Calu3 (cell line): ENCODE results near the gene HGS. TPM values are rescaled to one million over a fixed set of nuclear protein-coding genes. Genes with fewer than 3 reads are reported as not detected.

Experiments
- BruUV-seq: library from RNA; stranded (reverse); fragments of 400-500 nt; replicated peaks from 2 replicates; lab custom pipeline; 2021; lab: Mats Ljungman, UMichigan
- CTCF ChIA-PET: fragments of 300-600 bp; sonication (Branson Sonifier 250); formaldehyde crosslinking; loops from one replicate; lab custom pipeline; 2022; ENCODE audit warnings: antibody characterized with exemption; lab: Charles Lee
- DNase-seq: peaks from one replicate; pipeline ENCODE4 v3.0.0; 2022
- H3K27ac Mint-ChIP-seq: one replicate; pipeline ENCODE4 v1.8.0; 2022; ENCODE audit warnings: mixed read lengths; ENCODE audit not compliant: unreplicated experiment
- H3K27me3 Mint-ChIP-seq: one replicate; pipeline ENCODE4 v1.8.0; 2022; ENCODE audit warnings: mixed read lengths; ENCODE audit not compliant: unreplicated experiment
- H3K36me3 Mint-ChIP-seq: one replicate; pipeline ENCODE4 v1.8.0; 2022; ENCODE audit warnings: mild to moderate bottlenecking, moderate library complexity, mixed read lengths; ENCODE audit not compliant: insufficient read depth, unreplicated experiment
- H3K4me1 Mint-ChIP-seq: one replicate; pipeline ENCODE4 v1.8.0; 2022; ENCODE audit warnings: mild to moderate bottlenecking, low read depth, mixed read lengths; ENCODE audit not compliant: unreplicated experiment
- H3K4me3 Mint-ChIP-seq: one replicate; pipeline ENCODE4 v1.8.0; 2022; ENCODE audit warnings: mild to moderate bottlenecking, low read depth, moderate library complexity, mixed read lengths; ENCODE audit not compliant: unreplicated experiment
- H3K9me3 Mint-ChIP-seq: one replicate; pipeline ENCODE4 v1.8.0; 2022; ENCODE audit warnings: low read depth, mixed read lengths; ENCODE audit not compliant: unreplicated experiment
- intact Hi-C: fragments of 100-400 bp; cut with micrococcal nuclease; formaldehyde crosslinking; loops from one replicate; pipeline ENCODE4 v1.10.0; 2022; ENCODE audit not compliant: unreplicated experiment
- total RNA-seq: library from RNA; stranded (reverse); gene quantifications from 2 replicates; pipeline ENCODE4 v1.2.3, GENCODE V29; 2022
- TF ChIP-seq, protein P1 (sequence below): fragments of 200-600 bp; IDR thresholded peaks from one replicate; pipeline ENCODE4 v1.8.0; 2022; ENCODE audit warnings: antibody characterized with exemption; ENCODE audit not compliant: unreplicated experiment

HGS gene
- total RNA-seq, 1 experiment from 2014 or later: 160 TPM

DNA sequence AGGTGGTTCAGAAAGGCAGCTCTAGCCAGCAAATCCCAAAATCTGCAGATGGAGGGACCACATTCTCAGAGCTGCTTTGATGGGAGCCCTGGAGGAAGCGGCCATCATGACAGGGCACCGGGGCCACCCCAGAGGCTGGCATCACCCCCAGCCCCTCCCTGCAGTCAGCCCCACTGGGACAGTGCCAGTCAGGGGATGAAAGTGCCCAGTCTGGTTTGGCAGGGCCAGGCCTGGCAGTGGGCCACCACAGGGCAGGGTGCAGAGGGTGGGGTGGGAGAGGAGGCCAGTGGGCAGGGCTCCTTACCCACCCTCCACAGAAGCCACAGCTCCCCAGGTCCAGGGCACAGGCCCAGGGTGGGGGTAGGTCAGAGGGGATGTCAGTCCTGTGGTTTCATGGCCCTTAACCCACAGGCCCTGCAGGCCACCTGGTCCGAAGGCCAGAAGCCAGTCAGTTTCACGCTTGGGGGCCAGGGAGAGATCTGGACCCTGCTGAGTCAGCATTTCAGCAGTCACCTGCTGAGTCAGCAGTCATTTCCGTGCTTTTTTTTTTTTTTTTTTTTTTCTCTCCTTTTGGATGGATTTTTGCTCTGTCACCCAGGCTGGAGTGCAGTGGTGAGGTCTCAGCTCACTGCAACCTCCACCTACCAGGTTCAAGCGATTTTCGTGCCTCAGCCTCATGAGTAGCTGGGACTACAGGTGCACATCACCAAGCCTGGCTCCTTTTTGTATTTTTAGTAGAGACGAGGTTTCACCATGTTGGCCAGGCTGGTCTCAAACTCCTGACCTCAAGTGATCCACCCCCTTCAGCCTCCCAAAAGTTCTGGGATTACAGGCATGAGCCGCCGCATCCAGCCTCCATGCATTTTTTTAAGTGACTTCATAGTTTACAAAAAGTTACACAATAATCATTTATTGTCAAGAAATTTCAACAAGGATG is 38.6 kb downstream of the HGS start:
- CTCF ChIA-PET: interaction anchor here (0.6 kb wide), 1 partner anchor 103 kb away, joined by 4 read pairs; no protein-coding TSS in a partner anchor
- BruUV-seq: no TSS peak

DNA sequence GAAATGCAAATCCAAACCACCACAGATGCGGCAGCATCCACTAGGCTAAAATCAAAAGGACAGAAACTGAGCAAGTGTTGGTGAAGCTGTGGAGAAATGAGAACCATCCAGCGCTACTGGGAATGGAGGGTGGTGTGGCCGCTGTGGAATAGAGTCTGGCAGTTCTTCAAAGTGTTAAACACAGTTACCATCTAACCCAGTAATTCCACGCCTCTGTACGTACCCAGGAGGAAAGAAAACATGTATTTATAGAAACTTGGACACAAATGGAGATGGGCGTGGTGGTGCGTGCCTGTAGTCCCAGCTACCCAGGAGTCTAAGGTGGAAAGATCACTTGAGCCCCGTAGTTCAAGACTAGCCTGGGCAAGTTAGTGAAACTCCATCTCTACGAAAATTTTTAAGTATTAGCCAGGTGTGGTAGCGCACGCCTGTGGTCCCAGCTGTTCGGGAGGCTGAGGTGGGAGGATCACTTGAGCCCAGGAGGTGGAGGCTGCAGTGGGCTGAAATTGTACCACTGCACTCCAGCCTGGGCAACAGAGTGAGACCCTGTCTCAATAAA is 39.9 kb downstream of the HGS start:
- Mint-ChIP-seq H3K36me3 (peaks cover 46% of the 10 kb centered on the region), H3K4me1 (peaks cover 12% of the 10 kb centered on the region), H3K27me3 (no peaks in the 10 kb centered on the region), H3K4me3 (peak overlapping the region; percentile 11), H3K9me3 (no peaks in the 10 kb centered on the region), H3K27ac (peak overlapping the region; percentile 28)
- intact Hi-C loops: no loop called here
- CTCF ChIA-PET: no interaction called here
- no TSS peak for BruUV-seq
- DNase-seq: no peak
- TF ChIP-seq, protein P1, sequence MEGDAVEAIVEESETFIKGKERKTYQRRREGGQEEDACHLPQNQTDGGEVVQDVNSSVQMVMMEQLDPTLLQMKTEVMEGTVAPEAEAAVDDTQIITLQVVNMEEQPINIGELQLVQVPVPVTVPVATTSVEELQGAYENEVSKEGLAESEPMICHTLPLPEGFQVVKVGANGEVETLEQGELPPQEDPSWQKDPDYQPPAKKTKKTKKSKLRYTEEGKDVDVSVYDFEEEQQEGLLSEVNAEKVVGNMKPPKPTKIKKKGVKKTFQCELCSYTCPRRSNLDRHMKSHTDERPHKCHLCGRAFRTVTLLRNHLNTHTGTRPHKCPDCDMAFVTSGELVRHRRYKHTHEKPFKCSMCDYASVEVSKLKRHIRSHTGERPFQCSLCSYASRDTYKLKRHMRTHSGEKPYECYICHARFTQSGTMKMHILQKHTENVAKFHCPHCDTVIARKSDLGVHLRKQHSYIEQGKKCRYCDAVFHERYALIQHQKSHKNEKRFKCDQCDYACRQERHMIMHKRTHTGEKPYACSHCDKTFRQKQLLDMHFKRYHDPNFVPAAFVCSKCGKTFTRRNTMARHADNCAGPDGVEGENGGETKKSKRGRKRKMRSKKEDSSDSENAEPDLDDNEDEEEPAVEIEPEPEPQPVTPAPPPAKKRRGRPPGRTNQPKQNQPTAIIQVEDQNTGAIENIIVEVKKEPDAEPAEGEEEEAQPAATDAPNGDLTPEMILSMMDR: no peak

More for the DNA sequence above, 38.6 kb downstream of the HGS start:
- TF ChIP-seq, protein P1: no peak
- H3K9me3 Mint-ChIP-seq: no peaks in the 10 kb centered on the region
- H3K4me1 Mint-ChIP-seq: peaks cover 12% of the 10 kb centered on the region
- H3K4me3 Mint-ChIP-seq: peak overlapping the region; percentile 41
- peaks cover 56% of the 10 kb centered on the region for H3K36me3 Mint-ChIP-seq
- intact Hi-C loops: no loop called here
- peak; percentile 93 for DNase-seq
- H3K27ac Mint-ChIP-seq: peak overlapping the region; percentile 39
- no peaks in the 10 kb centered on the region for H3K27me3 Mint-ChIP-seq

GRCh38 chr17:81725439-81725838 is 41.6 kb downstream of the HGS start:
- Mint-ChIP-seq H3K4me1 (peaks cover 12% of the 10 kb centered on the region), H3K4me3 (no peak overlapping the region), H3K9me3 (no peaks in the 10 kb centered on the region), H3K36me3 (peaks cover 36% of the 10 kb centered on the region), H3K27ac (no peak overlapping the region), H3K27me3 (no peaks in the 10 kb centered on the region)
- CTCF ChIA-PET: interaction anchor here (0.6 kb wide), 3 partner anchors 22 to 622 kb away, joined by 3 to 8 read pairs (median 5); partner anchors contain the start of gene MRPL12
- BruUV-seq: no TSS peak
- intact Hi-C loops: no loop called here
- DNase-seq: no peak
- TF ChIP-seq, protein P1: no peak

DNA sequence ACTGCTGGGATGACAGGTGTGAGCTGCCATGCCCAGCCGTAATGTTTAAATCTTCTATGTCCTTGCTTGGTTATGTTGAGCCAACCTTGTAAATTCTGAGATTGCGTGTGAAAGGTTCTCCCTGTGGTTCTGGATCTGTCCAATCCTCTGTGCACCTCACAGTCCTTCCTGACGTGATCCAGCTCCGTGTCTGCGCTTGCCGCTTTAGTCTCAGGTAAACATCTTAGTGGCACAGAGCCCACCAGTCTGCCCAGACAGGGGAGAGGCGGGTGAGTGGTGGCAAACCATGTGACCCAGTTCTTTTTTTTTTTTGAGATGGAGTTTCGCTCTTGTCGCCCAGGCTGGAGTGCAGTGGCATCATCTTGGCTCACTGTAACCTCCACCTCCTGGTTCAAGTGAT is 42.2 kb downstream of the HGS start:
- Mint-ChIP-seq H3K4me3 (no peak overlapping the region), H3K27ac (no peak overlapping the region), H3K36me3 (peaks cover 31% of the 10 kb centered on the region), H3K9me3 (no peaks in the 10 kb centered on the region), H3K4me1 (peaks cover 12% of the 10 kb centered on the region), H3K27me3 (no peaks in the 10 kb centered on the region)
- no TSS peak for BruUV-seq
- CTCF ChIA-PET: no interaction called here
- DNase-seq: no peak
- TF ChIP-seq, protein P1: no peak
- intact Hi-C loops: no loop called here
